ENCODE results near the gene NUDT8. TPM values are rescaled to one million over a fixed set of nuclear protein-coding genes. Genes with fewer than 3 reads are reported as not detected.
A peak's percentile ranks its signal among the peaks of the same experiment; 100 is the strongest.
"Not testable (repeated sequence)": the region's sequence is repeated elsewhere in the genome, so short reads cannot be mapped to it uniquely, and the experiment has no call there.

The NUDT8 gene
- total RNA-seq, 1 donor from 2014 or later = 5.3 TPM

DNA sequence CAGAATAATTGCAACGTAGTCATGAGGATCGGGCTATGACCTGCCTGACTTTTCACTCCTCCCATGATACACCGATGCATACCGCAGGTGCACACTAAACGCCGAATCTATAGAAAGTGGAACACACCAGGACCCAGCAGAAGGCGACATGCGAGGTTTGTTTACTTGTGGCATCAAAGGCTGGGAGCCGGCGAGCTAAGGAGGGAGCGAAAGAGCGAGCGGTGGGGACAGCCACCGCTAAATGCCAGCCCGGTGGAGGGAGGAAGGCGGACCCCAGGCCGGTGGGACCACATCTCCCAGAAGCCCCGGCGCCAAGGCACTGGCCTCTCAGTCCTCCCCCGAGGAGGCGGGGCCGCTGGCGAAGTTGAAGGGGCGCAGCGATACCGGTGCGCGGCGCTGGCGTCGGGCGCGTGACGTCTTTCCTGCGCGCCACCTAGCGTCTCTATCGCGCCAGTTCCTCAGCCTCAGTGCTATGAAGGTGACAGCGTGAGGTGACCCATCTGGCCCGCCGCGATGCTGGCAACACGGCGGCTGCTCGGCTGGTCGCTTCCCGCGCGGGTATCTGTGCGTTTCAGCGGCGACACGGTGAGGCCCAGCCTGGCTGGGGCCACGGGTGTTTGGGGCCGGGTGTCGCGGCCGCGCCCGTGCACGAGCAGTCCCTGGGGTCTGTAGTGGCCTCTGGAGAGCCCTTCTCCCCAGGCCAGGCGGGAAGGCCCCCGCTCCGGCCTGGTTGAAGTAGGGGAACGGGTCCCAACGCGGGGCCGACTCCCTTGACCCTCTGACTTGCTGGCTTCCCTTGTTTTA lies 23.0 kb downstream of the NUDT8 start, which contains the start of gene NDUFV1:
TSS of gene NDUFV1 (plus strand) at position 445 of the 804 bp plus-strand sequence. CDS start at position 514, 69 bp downstream.
- intact Hi-C loops (cut with micrococcal nuclease) = loop anchor here (1.0 to 5.0 kb wide), 6 partner anchors 8 to 204 kb away; partner anchors contain the start of genes CDK2AP2, GSTP1, PPP1CA and TBC1D10C
- Mint-ChIP-seq H3K36me3 (ENCODE audit: low read depth) (peaks cover 31% of the 10 kb centered on the region), H3K27ac (peak within 1 kb of the TSS; percentile 73), H3K4me1 (peaks cover 24% of the 10 kb centered on the region), H3K27me3 (peaks cover 11% of the 10 kb centered on the region), H3K9me3 (no peaks in the 10 kb centered on the region), H3K4me3 (peak within 1 kb of the TSS; percentile 90)
- DNase-seq = peak; percentile 93
- ChIA-PET CTCF (interaction anchor here (1.1 kb wide), 1 partner anchor 23 kb away, joined by 3 read pairs; the partner anchor contains the start of gene GSTP1), POLR2A (interaction anchor here (2.4 kb wide), 1 partner anchor 22 kb away, joined by 11 read pairs; the partner anchor contains the start of gene GSTP1)
- TF ChIP-seq, protein P1, sequence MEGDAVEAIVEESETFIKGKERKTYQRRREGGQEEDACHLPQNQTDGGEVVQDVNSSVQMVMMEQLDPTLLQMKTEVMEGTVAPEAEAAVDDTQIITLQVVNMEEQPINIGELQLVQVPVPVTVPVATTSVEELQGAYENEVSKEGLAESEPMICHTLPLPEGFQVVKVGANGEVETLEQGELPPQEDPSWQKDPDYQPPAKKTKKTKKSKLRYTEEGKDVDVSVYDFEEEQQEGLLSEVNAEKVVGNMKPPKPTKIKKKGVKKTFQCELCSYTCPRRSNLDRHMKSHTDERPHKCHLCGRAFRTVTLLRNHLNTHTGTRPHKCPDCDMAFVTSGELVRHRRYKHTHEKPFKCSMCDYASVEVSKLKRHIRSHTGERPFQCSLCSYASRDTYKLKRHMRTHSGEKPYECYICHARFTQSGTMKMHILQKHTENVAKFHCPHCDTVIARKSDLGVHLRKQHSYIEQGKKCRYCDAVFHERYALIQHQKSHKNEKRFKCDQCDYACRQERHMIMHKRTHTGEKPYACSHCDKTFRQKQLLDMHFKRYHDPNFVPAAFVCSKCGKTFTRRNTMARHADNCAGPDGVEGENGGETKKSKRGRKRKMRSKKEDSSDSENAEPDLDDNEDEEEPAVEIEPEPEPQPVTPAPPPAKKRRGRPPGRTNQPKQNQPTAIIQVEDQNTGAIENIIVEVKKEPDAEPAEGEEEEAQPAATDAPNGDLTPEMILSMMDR (IDR thresholded peaks at IDR 0.05) = no peak
- ATAC-seq (ENCODE audit: low read depth) = peak; percentile 99

DNA sequence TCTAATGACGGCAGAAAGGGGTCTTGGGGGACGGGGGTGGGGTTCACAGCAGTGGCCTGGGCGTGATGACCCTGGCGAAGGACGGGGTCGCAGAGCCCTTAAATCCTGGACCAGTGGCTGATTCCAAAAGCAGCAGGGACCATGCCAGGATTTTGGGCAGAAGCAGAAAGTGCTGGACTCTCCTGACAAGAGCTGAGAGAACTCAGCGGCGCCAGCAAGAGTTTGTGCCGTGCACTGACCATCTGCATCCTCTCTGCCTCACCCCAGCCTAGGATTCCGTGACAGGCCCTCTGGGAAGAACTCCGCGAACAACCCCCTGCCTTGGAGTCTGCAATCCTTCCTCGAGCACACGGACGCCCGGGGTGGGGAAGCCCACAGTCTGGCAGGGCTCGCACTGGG lies 23.6 kb downstream of the NUDT8 start:
- Mint-ChIP-seq H3K27me3 (peaks cover 11% of the 10 kb centered on the region), H3K4me3 (peak overlapping the region; percentile 90), H3K36me3 (ENCODE audit: low read depth) (peaks cover 27% of the 10 kb centered on the region), H3K9me3 (no peaks in the 10 kb centered on the region), H3K27ac (peak overlapping the region; percentile 73), H3K4me1 (peaks cover 27% of the 10 kb centered on the region)
- POLR2A ChIA-PET = interaction anchor here (0.7 to 2.4 kb wide), 3 partner anchors 10 to 1329 kb away, joined by 5 to 11 read pairs (median 6); partner anchors contain the start of gene GSTP1
- intact Hi-C loops (cut with micrococcal nuclease) = loop anchor here (1.0 to 5.0 kb wide), 6 partner anchors 8 to 204 kb away; partner anchors contain the start of genes CDK2AP2, GSTP1, PPP1CA and TBC1D10C
- ATAC-seq (ENCODE audit: low read depth) (no peak), DNase-seq (no peak)
- CTCF ChIA-PET = interaction anchor here (1.0 to 1.1 kb wide), 2 partner anchors 8 to 34 kb away, joined by 3 to 4 read pairs; no protein-coding TSS in a partner anchor
- TF ChIP-seq, protein P1 (IDR thresholded peaks at IDR 0.05) = no peak

DNA sequence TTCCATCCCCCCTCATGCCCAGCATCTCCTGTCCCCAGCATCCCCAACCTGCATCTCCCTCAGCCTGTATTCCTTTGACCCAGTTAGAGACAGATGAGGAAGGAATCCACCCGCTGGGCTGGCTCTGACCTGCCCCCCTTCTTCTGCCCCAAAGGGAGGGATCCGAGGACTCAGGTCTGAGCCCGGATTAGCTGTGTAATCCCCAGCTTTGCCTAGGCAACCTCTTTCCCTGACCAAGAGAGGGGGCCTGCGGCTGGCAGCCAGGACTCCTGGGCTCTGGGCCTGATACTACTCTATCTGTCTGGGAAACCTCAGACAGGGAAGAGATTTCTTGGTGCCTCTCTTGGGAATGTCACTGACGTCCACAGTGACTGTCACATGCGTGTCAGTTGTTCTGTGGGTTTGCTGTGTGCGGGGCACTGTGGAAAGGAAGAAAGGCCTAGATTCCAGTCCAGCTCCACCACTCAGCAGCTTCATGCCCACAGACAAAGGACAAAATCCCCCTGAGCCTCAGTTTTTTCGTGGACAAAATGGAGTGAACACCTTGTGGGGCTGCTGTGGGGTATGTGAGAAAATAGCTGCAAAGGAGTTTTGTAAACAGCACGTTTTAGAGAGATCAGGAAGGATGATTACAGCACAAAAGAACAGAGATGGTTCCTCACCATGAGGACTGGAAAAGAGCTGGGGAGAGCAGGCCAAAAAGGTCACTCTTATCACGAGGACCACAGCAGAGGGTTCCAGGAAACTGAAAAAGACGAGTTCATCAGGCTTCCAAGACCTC lies 24.3 kb downstream of the NUDT8 start:
- Mint-ChIP-seq H3K27me3 (peaks cover 11% of the 10 kb centered on the region), H3K4me3 (peak overlapping the region; percentile 66), H3K36me3 (ENCODE audit: low read depth) (peaks cover 21% of the 10 kb centered on the region), H3K27ac (no peak overlapping the region), H3K4me1 (peaks cover 34% of the 10 kb centered on the region), H3K9me3 (no peaks in the 10 kb centered on the region)
- ATAC-seq (ENCODE audit: low read depth) (no peak), DNase-seq (no peak)
- ChIA-PET POLR2A (interaction anchor here (0.7 to 2.4 kb wide), 3 partner anchors 10 to 1328 kb away, joined by 5 to 11 read pairs (median 6); partner anchors contain the start of gene GSTP1), CTCF (interaction anchor here (1.0 to 1.1 kb wide), 2 partner anchors 9 to 33 kb away, joined by 3 to 4 read pairs; no protein-coding TSS in a partner anchor)
- TF ChIP-seq, protein P1 (IDR thresholded peaks at IDR 0.05) = no peak
- intact Hi-C loops (cut with micrococcal nuclease) = loop anchor here (1.0 to 5.0 kb wide), 6 partner anchors 9 to 203 kb away; partner anchors contain the start of genes CDK2AP2, GSTP1, PPP1CA and TBC1D10C

DNA sequence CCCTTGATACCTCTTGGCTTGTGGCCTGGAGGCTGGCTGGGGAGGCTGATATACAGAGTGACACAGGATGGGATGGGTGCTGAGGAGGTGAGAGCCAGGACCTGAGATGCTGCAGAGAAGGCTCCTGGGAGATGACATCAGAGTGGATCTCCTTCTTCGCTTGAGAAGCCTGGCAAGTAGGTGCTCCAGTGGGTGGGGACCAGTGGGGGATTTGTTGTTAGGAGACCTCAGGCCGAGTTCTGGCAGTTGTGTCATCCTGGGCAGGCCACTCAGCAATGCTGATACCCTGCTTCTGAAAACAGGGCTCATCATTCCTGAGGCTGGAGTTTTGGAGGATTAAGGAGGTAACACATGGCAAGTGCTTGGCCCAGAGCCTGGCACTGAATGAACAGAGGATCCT lies 24.9 kb downstream of the NUDT8 start:
- DNase-seq = no peak
- H3K9me3 Mint-ChIP-seq = no peaks in the 10 kb centered on the region
- peaks cover 16% of the 10 kb centered on the region for H3K36me3 Mint-ChIP-seq (ENCODE audit: low read depth)
- ChIA-PET CTCF (interaction anchor here (0.7 to 1.1 kb wide), 3 partner anchors 9 to 33 kb away, joined by 3 to 4 read pairs (median 4); no protein-coding TSS in a partner anchor), POLR2A (interaction anchor here (2.4 kb wide), 1 partner anchor 21 kb away, joined by 11 read pairs; the partner anchor contains the start of gene GSTP1)
- no peak overlapping the region for H3K4me3 Mint-ChIP-seq
- peaks cover 11% of the 10 kb centered on the region for H3K27me3 Mint-ChIP-seq
- H3K27ac Mint-ChIP-seq = no peak overlapping the region
- no peak for ATAC-seq (ENCODE audit: low read depth)
- TF ChIP-seq, protein P1 (IDR thresholded peaks at IDR 0.05) = no peak
- intact Hi-C loops (cut with micrococcal nuclease) = loop anchor here (5.0 kb wide), 1 partner anchor 203 kb away; the partner anchor contains the start of genes PPP1CA and TBC1D10C
- peaks cover 39% of the 10 kb centered on the region for H3K4me1 Mint-ChIP-seq

DNA sequence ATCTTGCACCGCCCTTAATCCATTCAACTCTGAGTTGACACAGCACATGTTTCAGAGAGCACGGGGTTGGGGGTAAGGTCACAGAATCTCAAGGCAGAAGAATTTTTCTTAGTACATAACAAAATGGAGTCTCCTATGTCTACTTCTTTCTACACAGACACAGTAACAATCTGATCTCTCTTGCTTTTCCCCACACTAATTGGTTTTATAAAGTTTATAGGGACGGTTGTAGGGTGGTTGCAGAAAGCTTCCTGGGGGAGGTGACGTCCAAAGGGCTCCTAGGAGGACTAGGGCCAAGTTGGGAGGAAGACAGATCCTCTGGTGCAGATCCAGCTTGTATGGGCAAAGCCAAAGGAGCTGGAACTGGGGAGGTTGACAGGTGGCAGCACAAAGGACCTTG lies 25.6 kb downstream of the NUDT8 start:
- H3K4me1 Mint-ChIP-seq = peaks cover 42% of the 10 kb centered on the region
- intact Hi-C loops (cut with micrococcal nuclease); POLR2A ChIA-PET; H3K4me3 Mint-ChIP-seq; ATAC-seq (ENCODE audit: low read depth); H3K36me3 Mint-ChIP-seq (ENCODE audit: low read depth); H3K9me3 Mint-ChIP-seq; DNase-seq; H3K27ac Mint-ChIP-seq: not testable (repeated sequence)
- CTCF ChIA-PET = interaction anchor here (0.7 kb wide), 1 partner anchor 32 kb away, joined by 4 read pairs; no protein-coding TSS in a partner anchor
- H3K27me3 Mint-ChIP-seq = peaks cover 11% of the 10 kb centered on the region

Data from activated B cell treated with CpG ODN at 0.5 μM for 24 hours (primary cell).